Measurements from ENCODE around the gene R3HDML. TPM values are rescaled to one million over a fixed set of nuclear protein-coding genes. Genes with fewer than 3 reads are reported as not detected.
"Not testable (repeated sequence)": the region's sequence is repeated elsewhere in the genome, so short reads cannot be mapped to it uniquely, and the experiment has no call there.

Gene R3HDML, protein sequence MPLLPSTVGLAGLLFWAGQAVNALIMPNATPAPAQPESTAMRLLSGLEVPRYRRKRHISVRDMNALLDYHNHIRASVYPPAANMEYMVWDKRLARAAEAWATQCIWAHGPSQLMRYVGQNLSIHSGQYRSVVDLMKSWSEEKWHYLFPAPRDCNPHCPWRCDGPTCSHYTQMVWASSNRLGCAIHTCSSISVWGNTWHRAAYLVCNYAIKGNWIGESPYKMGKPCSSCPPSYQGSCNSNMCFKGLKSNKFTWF
- not detected for total RNA-seq

- H3K9me3 Mint-ChIP-seq, result no peaks in the 10 kb centered on the region
- no peak within 1 kb of the TSS for H3K27ac Mint-ChIP-seq
- no peak within 1 kb of the TSS for H3K4me3 Mint-ChIP-seq
- ATAC-seq (peak in 1 of 2 donors; percentile 8), DNase-seq (ENCODE audit: low spot score) (no peak)
- H3K27me3 Mint-ChIP-seq, result peaks cover 12 to 25% of the 10 kb centered on the region in 2 donors
- no peaks in the 10 kb centered on the region for H3K36me3 Mint-ChIP-seq
- no peaks in the 10 kb centered on the region for H3K4me1 Mint-ChIP-seq (ENCODE audit: low read depth in 2 of 2)
Measured at GRCh38 chr20:44336725-44337380, at the start of gene R3HDML. Gene R3HDML (plus strand): TSS chr20:44337043. CDS start chr20:44337158, 115 bp downstream.

DNA sequence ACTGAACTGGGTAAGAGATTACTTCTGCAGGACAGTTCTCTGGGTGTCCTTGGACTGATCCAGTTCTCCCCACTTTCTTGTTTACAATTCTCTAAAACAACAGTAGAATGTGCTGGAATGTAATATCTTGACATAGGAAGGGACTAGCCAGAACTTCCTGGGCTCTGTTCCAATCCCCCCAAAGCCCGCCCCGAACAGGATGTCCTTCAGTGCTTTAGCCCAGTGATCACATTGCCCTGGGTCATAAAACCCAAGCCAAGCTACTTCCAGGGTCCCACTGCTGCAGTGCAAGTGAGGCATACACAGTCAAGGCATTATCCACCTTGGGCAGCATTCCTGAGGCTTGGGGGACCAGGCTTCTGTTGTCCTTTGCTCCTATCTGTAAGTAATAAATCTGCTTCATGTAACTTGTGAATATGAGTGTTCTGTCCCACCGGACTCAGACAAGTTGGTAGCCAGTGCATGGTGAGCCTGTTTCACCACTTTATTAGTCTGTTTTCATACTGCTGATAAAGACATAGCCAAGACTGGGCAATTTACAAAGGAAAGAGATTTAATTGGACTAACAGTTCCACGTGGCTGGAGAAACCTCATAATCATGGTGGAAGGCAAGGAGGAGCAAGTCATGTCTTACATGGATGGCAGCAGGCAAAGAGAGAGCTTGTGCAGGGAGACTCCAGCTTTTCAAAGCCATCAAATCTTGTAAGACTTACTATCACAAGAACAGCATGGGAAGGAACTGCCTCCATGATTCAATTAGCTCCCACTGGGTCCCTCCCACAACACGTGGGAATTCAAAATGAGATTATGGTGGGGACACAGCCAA, 49.4 kb upstream of the R3HDML start:
- Mint-ChIP-seq H3K36me3 (no peaks in the 10 kb centered on the region), H3K27me3 (no peaks in the 10 kb centered on the region), H3K9me3 (no peaks in the 10 kb centered on the region), H3K27ac (no peak overlapping the region), H3K4me3 (no peak overlapping the region), H3K4me1 (ENCODE audit: low read depth in 2 of 2) (no peaks in the 10 kb centered on the region)
- ATAC-seq, result no peak
- DNase-seq (ENCODE audit: low spot score), result no peak

DNA sequence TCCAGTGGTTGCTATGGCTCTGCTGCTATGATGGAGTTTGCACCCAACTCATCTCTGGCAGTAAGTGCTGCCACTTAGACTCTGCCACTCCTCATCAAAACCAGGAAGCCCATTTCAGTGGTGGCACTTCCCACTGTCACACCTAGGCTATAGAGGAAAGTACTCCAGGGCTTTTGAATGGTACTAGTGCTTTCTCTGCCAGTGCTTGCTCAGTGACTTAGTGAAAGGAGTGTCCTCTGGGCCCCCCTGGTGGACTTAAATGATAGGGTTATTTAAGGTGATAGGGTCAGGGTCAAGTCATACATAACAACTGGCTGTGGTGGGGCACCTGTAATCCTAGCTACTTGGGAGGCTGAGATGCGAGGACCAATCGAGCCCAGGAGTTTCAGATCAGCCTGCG, 48.6 kb upstream of the R3HDML start:
- Mint-ChIP-seq H3K4me1 (ENCODE audit: low read depth in 2 of 2) (no peaks in the 10 kb centered on the region), H3K27ac (no peak overlapping the region), H3K4me3 (no peak overlapping the region), H3K9me3 (no peaks in the 10 kb centered on the region), H3K27me3 (no peaks in the 10 kb centered on the region), H3K36me3 (no peaks in the 10 kb centered on the region)
- DNase-seq (ENCODE audit: low spot score) (no peak), ATAC-seq (no peak)

GRCh38 chr20:44291754-44292153, 45.1 kb upstream of the R3HDML start:
- no peak for ATAC-seq
- H3K9me3 Mint-ChIP-seq, result no peaks in the 10 kb centered on the region

DNA sequence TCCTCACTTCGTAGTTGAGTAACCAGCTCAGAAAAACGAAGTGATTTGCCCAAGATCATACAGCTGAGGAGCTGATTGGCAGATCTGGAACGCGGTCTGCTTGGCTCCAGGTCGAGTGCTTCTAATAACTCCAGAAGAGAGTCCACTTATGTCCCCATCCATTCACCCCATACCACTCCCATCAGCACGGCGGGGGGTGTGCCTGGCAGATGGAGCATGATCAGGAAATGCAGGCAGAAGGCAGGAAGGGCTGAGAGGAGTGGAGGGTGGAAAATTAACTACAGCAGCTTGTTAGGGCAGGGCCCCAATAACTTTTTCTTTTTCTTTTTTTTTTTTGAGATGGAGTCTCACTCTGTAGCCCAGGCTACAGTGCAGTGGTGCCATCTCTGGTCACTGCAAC, 40.8 kb upstream of the R3HDML start:
- Mint-ChIP-seq H3K36me3 (no peaks in the 10 kb centered on the region), H3K4me1 (ENCODE audit: low read depth in 2 of 2) (peaks cover 0 to 3% of the 10 kb centered on the region in 2 donors), H3K4me3 (no peak overlapping the region), H3K27me3 (no peaks in the 10 kb centered on the region), H3K27ac (no peak overlapping the region), H3K9me3 (no peaks in the 10 kb centered on the region)
- ATAC-seq (no peak), DNase-seq (ENCODE audit: low spot score) (no peak)

More at GRCh38 chr20:44291754-44292153, 45.1 kb upstream of the R3HDML start:
- H3K27ac Mint-ChIP-seq, result no peak overlapping the region
- no peaks in the 10 kb centered on the region for H3K27me3 Mint-ChIP-seq
- no peak for DNase-seq (ENCODE audit: low spot score)
- peaks cover 0 to 3% of the 10 kb centered on the region in 2 donors for H3K4me1 Mint-ChIP-seq (ENCODE audit: low read depth in 2 of 2)
- H3K36me3 Mint-ChIP-seq, result no peaks in the 10 kb centered on the region
- no peak overlapping the region for H3K4me3 Mint-ChIP-seq

DNA sequence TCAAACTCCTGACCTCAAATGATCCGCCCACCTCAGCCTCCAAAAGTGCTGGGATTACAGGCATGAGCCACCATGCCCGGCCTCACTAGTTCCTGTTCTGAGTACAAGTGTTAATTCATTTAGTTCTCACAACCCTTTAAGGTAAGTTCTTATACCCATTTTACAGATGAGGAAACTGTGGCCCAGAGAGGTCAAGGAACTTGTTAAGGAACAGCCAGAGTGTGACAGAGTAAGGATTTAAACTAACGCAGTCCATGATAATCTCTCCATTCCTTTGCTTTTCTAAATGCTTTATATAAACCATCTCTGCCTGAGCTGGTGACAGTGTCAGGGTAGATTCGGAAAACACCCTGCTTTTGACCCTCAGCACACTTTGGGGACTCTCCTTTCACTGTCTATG, 39.1 kb upstream of the R3HDML start:
- H3K27me3 Mint-ChIP-seq, result no peaks in the 10 kb centered on the region
- peaks cover 0 to 3% of the 10 kb centered on the region in 2 donors for H3K4me1 Mint-ChIP-seq (ENCODE audit: low read depth in 2 of 2)
- H3K27ac Mint-ChIP-seq, result no peak overlapping the region
- no peak for ATAC-seq
- H3K4me3 Mint-ChIP-seq, result no peak overlapping the region
- no peak for DNase-seq (ENCODE audit: low spot score)
- no peaks in the 10 kb centered on the region for H3K36me3 Mint-ChIP-seq
- H3K9me3 Mint-ChIP-seq, result no peaks in the 10 kb centered on the region

DNA sequence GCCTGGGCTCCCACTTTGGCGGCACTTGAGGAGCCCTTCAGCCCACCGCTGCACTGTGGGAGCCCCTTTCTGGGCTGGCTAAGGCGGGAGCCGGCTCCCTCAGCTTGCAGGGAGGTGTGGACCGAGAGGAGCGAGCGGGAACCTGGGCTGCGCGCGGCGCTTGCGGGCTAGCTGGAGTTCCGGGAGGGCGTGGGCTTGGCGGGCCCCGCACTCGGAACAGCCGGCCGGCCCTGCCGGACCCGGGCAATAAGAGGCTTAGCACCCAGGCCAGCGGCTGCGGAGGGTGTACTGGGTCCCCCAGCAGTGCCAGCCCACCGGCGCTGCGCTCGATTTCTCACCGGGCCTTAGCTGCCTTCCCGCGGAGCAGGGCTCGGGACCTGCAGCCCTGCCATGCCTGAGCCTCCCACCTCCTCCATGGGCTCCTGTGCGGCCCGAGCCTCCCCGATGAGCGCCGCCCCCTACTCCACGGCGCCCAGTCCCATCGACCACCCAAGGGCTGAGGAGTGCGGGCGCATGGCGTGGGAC, 37.8 kb upstream of the R3HDML start:
- not testable (repeated sequence) for ATAC-seq; H3K27ac Mint-ChIP-seq; H3K36me3 Mint-ChIP-seq; H3K9me3 Mint-ChIP-seq; H3K4me1 Mint-ChIP-seq (ENCODE audit: low read depth in 2 of 2); DNase-seq (ENCODE audit: low spot score); H3K4me3 Mint-ChIP-seq; H3K27me3 Mint-ChIP-seq

DNA sequence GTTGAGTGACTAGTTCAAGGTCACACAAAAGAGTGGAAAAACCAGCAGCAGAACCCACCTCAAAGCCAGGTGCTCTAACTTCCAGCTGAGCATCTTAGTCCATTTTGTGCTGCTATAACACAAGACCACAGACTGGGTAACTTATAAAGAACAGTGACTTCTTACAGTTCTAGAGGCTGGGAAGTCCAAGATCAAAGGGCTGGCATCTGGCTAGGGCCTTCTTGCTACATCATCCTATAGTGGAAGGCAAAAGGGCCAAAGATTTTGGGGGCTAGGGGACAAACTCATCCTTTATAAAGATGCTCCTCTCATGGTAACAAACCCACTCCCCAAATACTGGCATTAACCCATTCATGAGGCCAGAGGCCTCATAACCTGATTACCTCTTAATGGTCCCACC, 35.6 kb upstream of the R3HDML start:
- Mint-ChIP-seq H3K4me1 (ENCODE audit: low read depth in 2 of 2) (no peaks in the 10 kb centered on the region), H3K27ac (no peak overlapping the region), H3K4me3 (no peak overlapping the region), H3K9me3 (no peaks in the 10 kb centered on the region), H3K27me3 (no peaks in the 10 kb centered on the region), H3K36me3 (no peaks in the 10 kb centered on the region)
- DNase-seq (ENCODE audit: low spot score), result no peak
- no peak for ATAC-seq

- no peak for DNase-seq (ENCODE audit: low spot score)
- no peaks in the 10 kb centered on the region for H3K27me3 Mint-ChIP-seq
Measured at GRCh38 chr20:44302026-44302669, 34.7 kb upstream of the R3HDML start.

DNA sequence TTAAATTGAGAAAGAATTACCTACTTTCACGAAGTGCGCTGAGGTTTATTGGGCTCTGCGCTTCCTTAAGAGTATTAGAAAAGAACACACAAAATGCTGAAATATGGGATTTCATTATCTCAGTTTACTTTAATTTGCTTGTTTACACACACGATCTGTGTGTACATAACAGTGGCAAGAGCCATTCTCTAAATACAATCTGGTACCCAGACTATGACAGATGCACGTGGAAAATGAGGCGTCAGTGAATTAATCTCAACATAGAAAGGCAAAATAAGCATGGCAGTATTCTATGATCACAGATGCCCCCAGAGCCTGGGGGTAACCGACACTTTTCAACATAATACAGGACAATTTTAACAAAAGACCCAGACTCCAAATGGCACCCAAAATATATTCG, 34.1 kb upstream of the R3HDML start:
- no peak for DNase-seq (ENCODE audit: low spot score)
- Mint-ChIP-seq H3K9me3 (no peaks in the 10 kb centered on the region), H3K36me3 (no peaks in the 10 kb centered on the region), H3K4me1 (ENCODE audit: low read depth in 2 of 2) (peaks cover 0 to 4% of the 10 kb centered on the region in 2 donors), H3K27me3 (no peaks in the 10 kb centered on the region), H3K4me3 (no peak overlapping the region), H3K27ac (no peak overlapping the region)
- no peak for ATAC-seq

More at GRCh38 chr20:44302026-44302669, 34.7 kb upstream of the R3HDML start:
- ATAC-seq, result no peak
- no peaks in the 10 kb centered on the region for H3K36me3 Mint-ChIP-seq
- no peaks in the 10 kb centered on the region for H3K9me3 Mint-ChIP-seq
- H3K27ac Mint-ChIP-seq, result no peak overlapping the region
- peaks cover 0 to 4% of the 10 kb centered on the region in 2 donors for H3K4me1 Mint-ChIP-seq (ENCODE audit: low read depth in 2 of 2)
- H3K4me3 Mint-ChIP-seq, result no peak overlapping the region

GRCh38 chr20:44304383-44304782, 32.5 kb upstream of the R3HDML start:
- Mint-ChIP-seq H3K36me3 (no peaks in the 10 kb centered on the region), H3K27me3 (no peaks in the 10 kb centered on the region), H3K4me3 (no peak overlapping the region), H3K9me3 (no peaks in the 10 kb centered on the region), H3K27ac (no peak overlapping the region), H3K4me1 (ENCODE audit: low read depth in 2 of 2) (peaks cover under 1 to 4% of the 10 kb centered on the region in 2 donors)
- DNase-seq (ENCODE audit: low spot score) (no peak), ATAC-seq (no peak)

DNA sequence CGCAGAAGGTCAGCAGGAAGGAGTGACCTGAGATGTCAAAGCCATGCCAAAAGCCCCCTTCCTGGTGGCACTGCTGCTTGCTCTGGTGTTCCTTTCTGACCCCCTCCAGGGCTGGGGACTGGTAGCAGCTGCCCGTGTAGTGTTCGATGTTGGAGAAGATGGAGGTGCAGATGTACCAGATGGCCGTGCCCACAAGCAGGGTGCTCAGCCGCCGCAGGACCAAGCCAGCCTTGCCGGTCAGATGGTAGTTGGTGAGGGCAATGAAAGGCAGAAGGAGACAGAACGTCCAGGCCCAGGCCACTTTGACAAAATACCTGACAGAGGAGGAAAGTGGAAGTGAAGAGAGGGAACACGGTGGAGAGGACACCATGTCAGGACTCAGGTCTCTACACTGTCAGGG, 29.9 kb upstream of the R3HDML start:
- DNase-seq (ENCODE audit: low spot score) (no peak), ATAC-seq (no peak)
- H3K4me1 Mint-ChIP-seq (ENCODE audit: low read depth in 2 of 2), result peaks cover 18 to 22% of the 10 kb centered on the region in 2 donors
- no peaks in the 10 kb centered on the region for H3K27me3 Mint-ChIP-seq
- H3K4me3 Mint-ChIP-seq, result no peak overlapping the region
- H3K27ac Mint-ChIP-seq, result no peak overlapping the region
- H3K36me3 Mint-ChIP-seq, result no peaks in the 10 kb centered on the region
- H3K9me3 Mint-ChIP-seq, result no peaks in the 10 kb centered on the region

GRCh38 chr20:44309763-44310663, 26.8 kb upstream of the R3HDML start:
- Mint-ChIP-seq H3K27me3 (no peaks in the 10 kb centered on the region), H3K27ac (peak overlapping the region; percentile 75 to 92), H3K4me3 (peak overlapping the region; percentile 93), H3K4me1 (ENCODE audit: low read depth in 2 of 2) (peaks cover 18 to 22% of the 10 kb centered on the region in 2 donors), H3K9me3 (no peaks in the 10 kb centered on the region), H3K36me3 (no peaks in the 10 kb centered on the region)
- no peak for DNase-seq (ENCODE audit: low spot score)
- no peak for ATAC-seq
